Activated naive CD8-positive, alpha-beta T cell (primary cell): ENCODE measurements around the gene THUMPD3.

Source experiments
- H3K27ac Mint-ChIP-seq: one replicate; pipeline ENCODE4 v1.8.0; 2021; ENCODE audit warnings: mixed read lengths
- H3K27me3 Mint-ChIP-seq: one replicate; pipeline ENCODE4 v1.8.0; 2021; ENCODE audit warnings: mixed read lengths
- H3K36me3 Mint-ChIP-seq: one replicate; pipeline ENCODE4 v1.8.0; 2021; ENCODE audit warnings: mixed read lengths
- H3K4me1 Mint-ChIP-seq: one replicate; pipeline ENCODE4 v1.8.0; 2021; ENCODE audit warnings: low read depth, mixed read lengths
- H3K4me3 Mint-ChIP-seq: one replicate; pipeline ENCODE4 v1.8.0; 2021; ENCODE audit warnings: mild to moderate bottlenecking, mixed read lengths
- H3K9me3 Mint-ChIP-seq: one replicate; pipeline ENCODE4 v1.8.0; 2021; ENCODE audit warnings: low read depth, mixed read lengths

THUMPD3 gene

GRCh38 chr3:9415485-9416138 lies 52.8 kb downstream of the THUMPD3 start:
- peaks cover 6% of the 10 kb centered on the region for H3K36me3 Mint-ChIP-seq
- no peaks in the 10 kb centered on the region for H3K9me3 Mint-ChIP-seq
- H3K4me1 Mint-ChIP-seq = peaks cover 63% of the 10 kb centered on the region
- H3K4me3 Mint-ChIP-seq = no peak overlapping the region
- peak overlapping the region; percentile 66 for H3K27ac Mint-ChIP-seq
- no peaks in the 10 kb centered on the region for H3K27me3 Mint-ChIP-seq

GRCh38 chr3:9416139-9416780 lies 53.4 kb downstream of the THUMPD3 start:
- H3K4me1 Mint-ChIP-seq = peaks cover 67% of the 10 kb centered on the region
- peaks cover 6% of the 10 kb centered on the region for H3K36me3 Mint-ChIP-seq
- H3K27ac Mint-ChIP-seq = peak overlapping the region; percentile 66
- H3K4me3 Mint-ChIP-seq = no peak overlapping the region
- no peaks in the 10 kb centered on the region for H3K9me3 Mint-ChIP-seq
- H3K27me3 Mint-ChIP-seq = no peaks in the 10 kb centered on the region

DNA sequence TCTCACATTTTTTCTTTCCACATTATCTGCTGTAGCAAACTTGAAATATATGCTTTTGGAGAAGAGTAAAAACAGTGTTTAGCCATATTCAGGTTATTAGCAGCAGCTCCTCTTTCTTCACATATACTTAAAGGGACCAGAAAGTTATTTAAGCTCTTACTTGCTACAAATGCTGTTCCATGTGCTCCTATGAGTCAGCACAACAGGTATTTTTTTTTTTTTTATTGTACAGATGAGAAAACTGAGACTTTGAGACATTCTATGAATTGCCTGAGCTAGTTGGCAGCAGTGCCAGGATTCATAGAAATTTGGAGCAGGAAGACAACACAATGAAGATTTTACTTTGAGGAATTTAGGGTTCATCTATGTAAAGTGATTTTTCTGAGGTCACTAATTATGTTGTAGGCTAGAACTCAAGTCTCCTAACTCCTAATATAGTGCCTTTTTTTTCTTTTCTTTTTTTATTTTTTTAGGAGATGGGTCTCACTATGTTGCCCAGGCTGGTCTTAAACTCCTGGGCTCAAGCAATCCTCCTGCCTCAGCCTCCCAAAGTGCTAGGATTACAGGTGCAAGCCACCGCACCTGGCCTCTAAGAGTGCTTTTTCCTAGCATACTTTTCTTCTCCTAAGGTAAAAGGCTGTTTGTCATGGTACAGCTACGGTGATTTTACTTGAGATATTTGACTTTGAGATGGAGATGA lies 58.1 kb downstream of the THUMPD3 start:
- H3K4me3 Mint-ChIP-seq = peak overlapping the region; percentile 28
- H3K27me3 Mint-ChIP-seq = no peaks in the 10 kb centered on the region
- peaks cover under 1% of the 10 kb centered on the region for H3K36me3 Mint-ChIP-seq
- H3K4me1 Mint-ChIP-seq = peaks cover 57% of the 10 kb centered on the region
- H3K27ac Mint-ChIP-seq = peak overlapping the region; percentile 89
- no peaks in the 10 kb centered on the region for H3K9me3 Mint-ChIP-seq

DNA sequence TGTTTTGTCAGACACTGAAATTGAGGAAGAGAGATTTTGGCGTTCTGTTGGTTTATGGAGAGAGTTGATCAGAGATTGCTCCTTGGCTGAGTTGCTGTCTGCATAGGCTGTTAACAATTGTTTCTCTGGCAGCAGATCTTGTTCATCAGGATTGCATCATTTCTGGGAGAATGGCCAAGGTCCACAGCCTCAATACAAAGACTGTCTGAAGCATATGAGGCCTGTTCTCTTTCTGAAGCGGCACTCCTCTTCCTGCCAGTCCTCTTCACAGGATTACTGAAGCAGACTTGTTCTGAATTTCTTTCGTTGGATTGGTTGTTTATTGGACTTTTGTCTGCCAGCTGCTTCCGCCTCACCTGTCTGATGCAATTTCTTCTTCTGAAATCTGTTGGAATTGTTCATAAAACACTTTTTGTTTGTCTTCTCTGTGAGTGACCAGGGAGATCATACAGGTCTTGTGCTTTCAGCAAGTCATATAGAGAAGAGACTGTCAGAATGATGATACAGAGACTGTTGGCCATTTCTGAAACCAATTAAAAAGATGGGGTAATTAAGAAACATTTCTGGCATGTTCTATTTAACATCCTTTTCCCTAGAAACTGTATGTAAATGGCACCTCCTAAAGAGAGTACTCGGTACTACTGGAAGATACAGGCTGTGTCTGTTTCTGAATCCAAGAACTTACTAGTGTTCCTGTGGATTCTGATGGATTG lies 60.0 kb downstream of the THUMPD3 start:
- peak overlapping the region; percentile 92 for H3K27ac Mint-ChIP-seq
- no peaks in the 10 kb centered on the region for H3K36me3 Mint-ChIP-seq
- peak overlapping the region; percentile 24 for H3K4me3 Mint-ChIP-seq
- H3K9me3 Mint-ChIP-seq = no peaks in the 10 kb centered on the region
- peaks cover 47% of the 10 kb centered on the region for H3K4me1 Mint-ChIP-seq
- H3K27me3 Mint-ChIP-seq = no peaks in the 10 kb centered on the region

DNA sequence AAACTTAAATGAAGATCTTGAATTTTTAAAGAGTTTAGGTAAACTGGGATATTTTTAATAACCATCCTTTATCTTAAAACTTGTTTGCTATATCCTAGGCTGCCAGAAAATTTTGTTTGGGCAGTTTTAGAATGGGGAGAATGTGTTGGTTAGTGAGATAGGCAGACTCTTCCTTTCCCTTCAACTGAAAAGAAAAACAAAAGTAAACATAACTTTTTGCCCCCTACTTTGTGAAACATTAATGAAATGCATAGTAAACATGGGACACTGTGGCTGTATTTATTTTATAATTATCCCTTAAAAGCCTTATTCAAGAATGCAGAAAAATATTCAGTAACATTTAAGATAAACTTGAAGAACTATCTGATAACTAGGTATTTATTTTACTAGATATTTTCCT lies 65.6 kb downstream of the THUMPD3 start:
- Mint-ChIP-seq H3K4me3 (no peak overlapping the region), H3K27ac (no peak overlapping the region), H3K9me3 (no peaks in the 10 kb centered on the region), H3K36me3 (peaks cover 3% of the 10 kb centered on the region), H3K27me3 (no peaks in the 10 kb centered on the region), H3K4me1 (peaks cover 8% of the 10 kb centered on the region)

DNA sequence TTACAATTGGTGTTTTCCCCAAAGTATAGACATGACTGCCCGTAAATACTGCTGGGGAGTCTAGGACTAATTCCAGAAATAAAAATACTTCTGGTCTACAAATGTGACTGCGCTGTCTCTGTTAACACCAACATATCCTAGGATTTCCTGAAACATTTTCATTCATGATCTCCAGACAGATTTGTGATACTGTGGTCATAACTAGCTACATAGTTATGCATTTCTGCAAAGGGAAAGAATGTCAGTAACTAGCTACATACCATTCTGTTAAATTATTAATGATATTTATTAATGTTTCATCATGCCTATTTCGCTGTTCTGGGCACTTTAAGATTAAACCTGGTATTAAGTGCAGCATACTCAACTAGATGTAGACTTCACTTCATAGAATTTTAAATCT lies 67.9 kb downstream of the THUMPD3 start:
- H3K27me3 Mint-ChIP-seq = no peaks in the 10 kb centered on the region

GRCh38 chr3:9433627-9434521 lies 71.0 kb downstream of the THUMPD3 start:
- Mint-ChIP-seq H3K36me3 (peaks cover 9% of the 10 kb centered on the region), H3K4me3 (no peak overlapping the region), H3K27me3 (no peaks in the 10 kb centered on the region), H3K27ac (no peak overlapping the region), H3K9me3 (no peaks in the 10 kb centered on the region), H3K4me1 (no peaks in the 10 kb centered on the region)

More for the DNA sequence above, 67.9 kb downstream of the THUMPD3 start:
- Mint-ChIP-seq H3K4me1 (peaks cover 2% of the 10 kb centered on the region), H3K4me3 (no peak overlapping the region), H3K27ac (no peak overlapping the region), H3K36me3 (peaks cover 5% of the 10 kb centered on the region), H3K9me3 (no peaks in the 10 kb centered on the region)

DNA sequence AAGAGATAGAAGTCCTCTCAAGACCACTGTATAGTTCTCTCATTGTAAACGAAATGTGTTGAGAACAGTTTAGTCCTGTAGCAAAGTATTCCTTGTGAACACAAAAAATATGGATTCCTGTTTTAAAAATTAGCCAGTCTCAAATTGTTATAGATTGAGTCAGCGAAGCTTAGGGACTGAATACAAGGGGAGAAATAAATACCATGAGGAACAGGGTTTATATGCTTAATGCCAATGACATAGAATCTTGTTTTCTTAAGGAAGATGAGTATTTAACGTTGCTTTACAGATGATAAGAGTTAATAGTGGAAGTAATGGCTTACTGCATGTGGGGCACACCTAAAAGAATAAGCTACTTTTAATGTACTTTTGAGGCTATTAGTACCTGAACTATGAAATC lies 72.5 kb downstream of the THUMPD3 start:
- no peak overlapping the region for H3K4me3 Mint-ChIP-seq
- H3K36me3 Mint-ChIP-seq = peaks cover 8% of the 10 kb centered on the region
- no peak overlapping the region for H3K27ac Mint-ChIP-seq
- H3K4me1 Mint-ChIP-seq = no peaks in the 10 kb centered on the region
- no peaks in the 10 kb centered on the region for H3K9me3 Mint-ChIP-seq
- no peaks in the 10 kb centered on the region for H3K27me3 Mint-ChIP-seq
